A549 (cell line): ENCODE measurements around the gene PPP1R9A.

ENCODE experiments used
- POLR2A ChIP-seq: IDR thresholded peaks from 2 replicates; pipeline ENCODE4 v1.6.1; 2012; ENCODE audit warnings: mild to moderate bottlenecking, low read length
- RAD21 ChIP-seq, 2 experiments: fragments of >200 bp in 1 of 2; sonication (Bioruptor Twin) in 1 of 2; formaldehyde crosslinking in 1 of 2; IDR thresholded peaks in 1 of 2; conservative IDR thresholded peaks in 1 of 2; 2 replicates in 1 of 2; 3 replicates in 1 of 2; pipeline ENCODE4 v1.6.1; 2012 to 2018; ENCODE audit warnings: inconsistent platforms in 1 of 2
- TF ChIP-seq, protein P1 (sequence below): IDR thresholded peaks from 2 replicates; pipeline ENCODE4 v1.6.1; 2012; ENCODE audit warnings: low read depth, borderline replicate concordance

DNA sequence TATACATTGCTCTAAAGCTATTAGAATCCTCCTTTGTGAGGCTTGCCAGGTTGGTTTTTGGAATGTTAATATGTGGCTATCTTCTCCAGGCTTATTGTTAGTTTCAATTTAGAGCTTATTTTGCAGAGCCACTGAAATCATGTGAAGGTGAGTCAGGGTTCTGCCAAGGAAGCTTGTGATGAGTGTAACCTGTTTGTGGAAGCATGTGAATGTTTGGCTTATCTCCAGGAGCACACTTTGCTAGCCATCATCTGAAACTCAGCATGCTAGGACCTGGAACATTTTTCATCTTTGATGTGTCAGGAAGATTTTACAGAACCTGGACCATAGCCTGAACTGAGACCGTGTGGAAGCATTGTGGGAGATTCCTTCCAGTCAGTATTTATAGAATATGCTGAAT lies 197.3 kb downstream of the PPP1R9A start:
- TF ChIP-seq POLR2A (no peak), RAD21 (conservative IDR thresholded peaks at IDR 0.05 in 1 of 2, IDR thresholded peaks at IDR 0.05 in 1 of 2) (no peak)
- TF ChIP-seq, protein P1, sequence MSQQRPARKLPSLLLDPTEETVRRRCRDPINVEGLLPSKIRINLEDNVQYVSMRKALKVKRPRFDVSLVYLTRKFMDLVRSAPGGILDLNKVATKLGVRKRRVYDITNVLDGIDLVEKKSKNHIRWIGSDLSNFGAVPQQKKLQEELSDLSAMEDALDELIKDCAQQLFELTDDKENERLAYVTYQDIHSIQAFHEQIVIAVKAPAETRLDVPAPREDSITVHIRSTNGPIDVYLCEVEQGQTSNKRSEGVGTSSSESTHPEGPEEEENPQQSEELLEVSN = no peak
